B cell (primary cell): Measurements from ENCODE around the gene CHMP2B. TPM values are rescaled to one million over a fixed set of nuclear protein-coding genes. Genes with fewer than 3 reads are reported as not detected.

Source experiments
- ATAC-seq: fragments of 200-7000 bp; cut with Tn5 transposase; one replicate; pipeline ENCODE4 v1.10.0; 2021; ENCODE audit warnings: low read depth, mild to moderate bottlenecking, moderate number of reproducible peaks, moderate library complexity
- CTCF ChIA-PET: fragments of 350-600 bp; sonication (Branson Sonifier 250); formaldehyde crosslinking; loops from one replicate; lab custom pipeline; 2021; ENCODE audit warnings: antibody characterized with exemption, inconsistent platforms; lab: Charles Lee
- POLR2A ChIA-PET: fragments of 350-600 bp; sonication (Branson Sonifier 250); formaldehyde crosslinking; loops from one replicate; lab custom pipeline; 2021; ENCODE audit warnings: antibody characterized with exemption; lab: Charles Lee
- DNase-seq: peaks from one replicate; pipeline ENCODE4 v3.0.0; 2013
- H2AFZ ChIP-seq: 2 replicates; pipeline ENCODE4 v1.6.1; 2012; ENCODE audit warnings: mild to moderate bottlenecking, low read depth, low read length; ENCODE audit not compliant: insufficient read depth, poor library complexity, severe bottlenecking
- H3K27ac ChIP-seq, 2 donors: 1 replicate in 1 of 2; 2 replicates in 1 of 2; pipeline ENCODE4 v1.5.1; 2012 to 2013; ENCODE audit warnings: low read length in 2 of 2, mild to moderate bottlenecking in 2 of 2, moderate library complexity in 1 of 2
- H3K27me3 ChIP-seq, 4 experiments: fragments of 200-600 bp in 1 of 4; sonication (generic) in 1 of 4; replicated peaks in 1 of 4; 1 replicate in 2 of 4; 2 replicates in 2 of 4; pipeline versions ENCODE4 v1.6.1 to v1.7.0; 2013 to 2016; ENCODE audit warnings: low read length in 3 of 4, mild to moderate bottlenecking in 2 of 4, mixed read lengths in 1 of 4, moderate library complexity in 1 of 4; ENCODE audit not compliant: insufficient read depth in 4 of 4, control insufficient read depth in 3 of 4; ENCODE audit errors: control extremely low read depth in 1 of 4
- H3K36me3 ChIP-seq, 2 experiments: replicated peaks in 1 of 2; 1 replicate in 1 of 2; 2 replicates in 1 of 2; pipeline versions ENCODE4 v1.6.1 to v1.7.1; 2013; ENCODE audit warnings: low read length in 1 of 2; ENCODE audit not compliant: insufficient read depth in 2 of 2, control insufficient read depth in 1 of 2; ENCODE audit errors: control extremely low read depth in 1 of 2, extremely low read depth in 1 of 2
- H3K4me1 ChIP-seq, 2 donors: fragments of 200-600 bp in 1 of 2; sonication (generic) in 1 of 2; 1 replicate in 1 of 2; 2 replicates in 1 of 2; pipeline versions ENCODE4 v1.5.1 to v1.6.1; 2013 to 2017; ENCODE audit warnings: low read length in 2 of 2; ENCODE audit not compliant: control insufficient read depth in 2 of 2, insufficient read depth in 2 of 2
- H3K4me2 ChIP-seq: replicated peaks from 2 replicates; pipeline ENCODE3; 2012; ENCODE audit warnings: mild to moderate bottlenecking, low read depth, low read length; ENCODE audit not compliant: poor library complexity, severe bottlenecking
- H3K4me3 ChIP-seq, 5 experiments: fragments of 200-600 bp in 1 of 5; sonication (generic) in 1 of 5; 1 replicate in 3 of 5; 2 replicates in 2 of 5; pipeline versions ENCODE4 v1.5.1 to v1.7.0; 2011 to 2016; ENCODE audit warnings: low read length in 4 of 5, mild to moderate bottlenecking in 4 of 5, low read depth in 2 of 5, control low read depth in 1 of 5, moderate library complexity in 1 of 5; ENCODE audit not compliant: insufficient read depth in 1 of 5; ENCODE audit errors: control extremely low read depth in 1 of 5, extremely low read depth in 1 of 5
- H3K79me2 ChIP-seq: fragments of 200-600 bp; sonication (generic); one replicate; pipeline ENCODE4 v1.6.0; 2016; ENCODE audit warnings: low read length; ENCODE audit not compliant: control insufficient read depth, insufficient read depth
- H3K9ac ChIP-seq: fragments of 200-600 bp; sonication (generic); 2 replicates; pipeline ENCODE4 v1.6.1; 2017; ENCODE audit warnings: mild to moderate bottlenecking, low read length, moderate library complexity
- H3K9me3 ChIP-seq, 3 donors: one replicate each; pipeline versions ENCODE4 v1.6.1 to v1.7.1; 2013; ENCODE audit warnings: low read length in 2 of 3; ENCODE audit not compliant: control insufficient read depth in 2 of 3, insufficient read depth in 1 of 3; ENCODE audit errors: control extremely low read depth in 1 of 3
- H4K20me1 ChIP-seq: 2 replicates; pipeline ENCODE4 v1.6.0; 2012; ENCODE audit warnings: mild to moderate bottlenecking, low read length; ENCODE audit not compliant: insufficient read depth, control insufficient read depth, poor library complexity, severe bottlenecking
- H3K27ac Mint-ChIP-seq: one replicate; pipeline ENCODE4 v1.8.0; 2021; ENCODE audit warnings: mixed read lengths
- H3K27me3 Mint-ChIP-seq: one replicate; pipeline ENCODE4 v1.8.0; 2021; ENCODE audit warnings: mixed read lengths
- H3K4me1 Mint-ChIP-seq: one replicate; pipeline ENCODE4 v1.8.0; 2021; ENCODE audit warnings: mixed read lengths
- H3K4me3 Mint-ChIP-seq: one replicate; pipeline ENCODE4 v1.8.0; 2021; ENCODE audit warnings: mixed read lengths
- H3K9me3 Mint-ChIP-seq: one replicate; pipeline ENCODE4 v1.8.0; 2022; ENCODE audit warnings: mixed read lengths; ENCODE audit not compliant: insufficient read depth
- CTCF ChIP-seq: fragments of 200-600 bp; IDR thresholded peaks from one replicate; pipeline ENCODE4 v1.8.0; 2022; ENCODE audit warnings: antibody characterized with exemption, mild to moderate bottlenecking
- EZH2 ChIP-seq: IDR thresholded peaks from 2 replicates; pipeline ENCODE4 v1.6.1; 2012; ENCODE audit warnings: borderline replicate concordance, low read depth, mild to moderate bottlenecking, moderate library complexity, low read length; ENCODE audit not compliant: insufficient read depth, poor library complexity, severe bottlenecking
- WGBS: methylation state at CpG from one replicate; pipeline ENCODE4 v1.1.5; 2013; ENCODE audit warnings: missing lambda C conversion rate; ENCODE audit not compliant: insufficient coverage; 5-methylcytosine and 5-hydroxymethylcytosine counted together
- intact Hi-C: fragments of 100-400 bp; cut with micrococcal nuclease; formaldehyde crosslinking; loops from one replicate; pipeline ENCODE4 v1.10.0; 2022
- polyA plus RNA-seq: library from polyadenylated mRNA; depleted of rRNA; stranded (reverse); fragments of >200 nt; gene quantifications from 2 replicates; pipeline ENCODE4 v1.2.3, GENCODE V29; 2012
- total RNA-seq, 2 donors: library from RNA; stranded (reverse); fragments of 120-200 nt in 1 of 2; gene quantifications; 1 replicate in 1 of 2; 2 replicates in 1 of 2; pipeline versions ENCODE4 v1.2.3 to v1.2.4, GENCODE V29; 2013 to 2022

CHMP2B gene
- total and polyA plus RNA-seq, 2 donors (not counting 1 experiment from before 2014, with no cell fraction given) = 18.4 to 25.0 TPM

- Mint-ChIP-seq H3K27ac (no peak overlapping the region), H3K27me3 (no peaks in the 10 kb centered on the region), H3K9me3 (no peaks in the 10 kb centered on the region), H3K4me3 (no peak overlapping the region), H3K4me1 (peaks cover 2% of the 10 kb centered on the region)
- Histone ChIP-seq H2AFZ (no peak overlapping the region), H4K20me1 (no peaks in the 10 kb centered on the region), H3K27me3 (no peaks in the 10 kb centered on the region), H3K79me2 (no peaks in the 10 kb centered on the region), H3K9ac (no peak overlapping the region), H3K9me3 (no peaks in the 10 kb centered on the region), H3K4me2 (no peak overlapping the region), H3K4me3 (no peak overlapping the region), H3K4me1 (no peaks in the 10 kb centered on the region), H3K27ac (no peak overlapping the region), H3K36me3 (peaks cover 0 to 2% of the 10 kb centered on the region in 2 experiments)
- DNase-seq (peak; percentile 61), ATAC-seq (peak; percentile 60)
- ChIA-PET POLR2A (no interaction called here), CTCF (interaction anchor here (0.5 to 3.3 kb wide), 12 partner anchors 9 to 746 kb away, joined by 3 to 14 read pairs (median 6); no protein-coding TSS in a partner anchor)
- TF ChIP-seq EZH2 = no peak
- peak; percentile 83 for TF ChIP-seq CTCF
- intact Hi-C loops = loop anchor here (10.0 kb wide), 1 partner anchor 745 kb away; no protein-coding TSS in a partner anchor
- no CpG with 5 or more reads among the region's 4 CpGs for WGBS
Observed at GRCh38 chr3:87260270-87260669, 33.2 kb downstream of the CHMP2B start.

DNA sequence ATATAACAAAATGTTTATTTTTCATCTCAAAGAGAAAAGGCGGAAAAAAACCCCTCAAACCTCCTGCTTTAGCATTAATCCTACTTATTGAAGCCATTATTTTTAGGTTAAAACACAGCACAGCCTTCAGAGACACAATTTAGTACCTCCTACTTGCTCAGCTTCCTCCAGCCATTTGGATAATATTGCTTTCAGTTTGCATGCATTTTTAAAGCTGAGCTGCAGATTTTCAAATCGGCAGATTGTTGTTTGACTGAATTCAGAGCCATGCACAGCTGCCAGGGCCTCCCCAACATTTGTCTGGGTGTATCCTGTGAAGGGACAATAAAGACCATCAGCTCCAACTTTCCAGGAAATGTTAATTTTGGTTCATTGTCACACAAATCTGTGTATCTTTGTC, 34.8 kb downstream of the CHMP2B start:
- no peaks in the 10 kb centered on the region for H3K79me2 ChIP-seq
- no peak overlapping the region for H3K27ac Mint-ChIP-seq
- H2AFZ ChIP-seq = no peak overlapping the region
- H3K9ac ChIP-seq = no peak overlapping the region
- H3K27me3 Mint-ChIP-seq = no peaks in the 10 kb centered on the region
- H3K4me2 ChIP-seq = no peak overlapping the region
- ATAC-seq (no peak), DNase-seq (no peak)
- 79% methylated on average over 2 of the region's 2 CpGs for WGBS
- ChIA-PET CTCF (interaction anchor here (1.3 to 3.3 kb wide), 7 partner anchors 9 to 743 kb away, joined by 3 to 14 read pairs (median 5); no protein-coding TSS in a partner anchor), POLR2A (no interaction called here)
- no peaks in the 10 kb centered on the region for H3K27me3 ChIP-seq
- H3K4me1 ChIP-seq = no peaks in the 10 kb centered on the region
- H4K20me1 ChIP-seq = no peaks in the 10 kb centered on the region
- no peak overlapping the region for H3K4me3 ChIP-seq
- H3K36me3 ChIP-seq = no peaks in the 10 kb centered on the region
- no peak overlapping the region for H3K27ac ChIP-seq
- peaks cover 2% of the 10 kb centered on the region for H3K4me1 Mint-ChIP-seq
- intact Hi-C loops = loop anchor here (10.0 kb wide), 1 partner anchor 743 kb away; no protein-coding TSS in a partner anchor
- TF ChIP-seq CTCF = no peak
- no peak for TF ChIP-seq EZH2
- no peak overlapping the region for H3K4me3 Mint-ChIP-seq
- no peaks in the 10 kb centered on the region for H3K9me3 ChIP-seq
- no peaks in the 10 kb centered on the region for H3K9me3 Mint-ChIP-seq
